ENCODE results near the gene FGFR1OP2.
"Not testable (repeated sequence)": the region's sequence is repeated elsewhere in the genome, so short reads cannot be mapped to it uniquely, and the experiment has no call there.

Gene FGFR1OP2

DNA sequence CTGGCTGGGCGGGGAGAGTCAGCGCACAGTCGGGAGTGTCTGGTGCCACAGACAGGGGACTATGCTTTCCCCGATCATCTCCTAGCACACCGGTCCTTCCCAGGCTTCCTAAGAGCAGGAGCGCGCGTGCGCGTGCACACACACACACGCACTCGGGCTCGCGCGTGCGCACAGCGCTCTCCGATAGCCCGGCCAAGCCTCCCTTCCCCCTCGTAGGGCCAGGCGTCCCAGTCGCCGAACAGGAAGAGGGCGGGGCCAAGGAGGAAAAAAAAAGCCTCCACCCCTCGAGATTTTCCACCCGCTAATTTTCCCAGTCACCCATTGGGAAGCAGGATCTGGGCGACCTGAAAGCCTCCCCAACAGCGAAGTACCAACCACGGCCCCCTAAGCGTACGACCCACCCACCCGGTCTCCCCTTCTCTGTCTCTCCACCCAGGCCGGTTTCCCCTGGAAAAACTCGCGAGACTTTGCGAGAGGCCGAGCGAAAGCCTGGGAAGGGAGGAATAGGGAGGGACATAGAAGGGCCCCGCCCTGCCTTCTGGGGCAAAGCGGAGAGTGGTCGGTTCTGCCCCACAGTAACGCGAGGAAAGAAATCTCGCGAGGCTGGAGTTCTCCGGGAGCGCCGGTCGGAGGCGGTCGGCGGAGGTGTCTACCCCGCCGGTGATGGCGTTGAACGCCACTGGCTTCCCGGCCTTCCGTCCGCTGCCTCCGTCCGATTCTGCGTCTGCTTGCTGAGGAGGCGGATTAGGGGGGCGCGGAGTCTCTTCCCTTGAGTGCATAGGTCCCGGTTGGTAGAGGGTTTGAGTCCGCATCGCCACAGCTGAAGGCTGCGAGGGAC, at the start of gene FGFR1OP2, which contains the start of gene INTS13:
TSS of gene FGFR1OP2 (plus strand) at position 608 of the 838 bp plus-strand sequence. CDS start 15,689 bp downstream, outside the sequence.
TSS of gene INTS13 (minus strand) at position 119 of the 838 bp plus-strand sequence. CDS start 1,178 bp downstream, outside the sequence.
- in situ Hi-C loops (cut with MboI; ENCODE audit: low sequenced_read_pairs): no loop called here

DNA sequence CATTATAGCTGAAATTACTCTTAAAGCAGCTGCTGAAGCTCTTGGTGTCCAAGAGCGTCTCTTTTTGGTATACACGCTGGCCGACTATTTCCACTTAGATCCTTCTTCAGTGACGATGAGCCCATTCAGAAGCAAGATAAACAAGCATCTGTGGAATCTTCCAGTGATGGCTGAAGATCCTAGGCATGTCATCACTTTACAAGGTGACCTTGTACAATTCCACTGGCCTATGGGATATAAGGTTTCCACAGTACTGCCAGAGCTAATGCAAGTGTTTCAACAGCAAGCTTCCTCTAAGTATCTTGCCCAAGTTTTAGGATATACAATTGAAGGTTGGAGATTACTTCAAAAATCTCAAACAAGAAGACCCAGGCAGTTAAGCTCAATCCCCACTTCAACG, 47.5 kb upstream of the FGFR1OP2 start:
- in situ Hi-C loops (cut with MboI; ENCODE audit: low sequenced_read_pairs): no loop called here

DNA sequence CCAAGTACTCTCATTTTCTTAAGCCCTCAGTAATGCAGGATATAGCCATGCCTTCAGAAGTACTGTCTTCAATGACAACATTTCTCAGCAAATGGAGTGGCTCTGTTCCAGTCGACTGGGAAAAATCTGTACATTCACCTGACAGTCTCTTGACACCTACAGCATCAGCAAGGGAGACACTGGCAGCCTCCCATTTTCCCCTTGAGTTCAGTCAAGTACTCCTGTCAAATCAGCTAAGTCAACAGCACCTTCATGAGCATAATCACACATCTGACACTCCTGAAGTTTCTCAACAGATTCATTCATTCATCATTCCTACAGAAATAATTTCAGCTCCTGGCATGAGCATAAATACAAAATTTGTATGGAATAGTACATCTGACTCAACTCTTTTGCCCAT, 46.6 kb upstream of the FGFR1OP2 start:
- in situ Hi-C loops (cut with MboI; ENCODE audit: low sequenced_read_pairs): no loop called here

DNA sequence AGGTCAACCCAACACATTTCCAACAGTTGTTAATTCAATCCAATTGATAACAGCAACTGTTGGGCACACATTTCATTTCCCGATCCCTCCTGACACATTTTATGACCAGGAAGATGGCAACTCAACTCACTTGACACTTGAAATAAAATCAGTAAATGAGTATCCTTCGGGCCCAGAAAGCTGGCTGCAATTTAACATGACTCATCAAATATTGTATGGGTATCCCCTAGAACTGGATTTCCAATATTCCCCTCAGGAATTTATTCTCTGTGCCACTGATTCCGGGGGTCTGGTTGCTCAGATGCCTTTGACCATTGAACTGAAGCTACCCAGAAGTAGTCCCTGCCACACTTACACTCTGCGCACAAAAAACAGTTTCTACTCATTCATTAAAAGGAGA, 42.6 kb upstream of the FGFR1OP2 start:
- in situ Hi-C loops (cut with MboI; ENCODE audit: low sequenced_read_pairs): no loop called here

DNA sequence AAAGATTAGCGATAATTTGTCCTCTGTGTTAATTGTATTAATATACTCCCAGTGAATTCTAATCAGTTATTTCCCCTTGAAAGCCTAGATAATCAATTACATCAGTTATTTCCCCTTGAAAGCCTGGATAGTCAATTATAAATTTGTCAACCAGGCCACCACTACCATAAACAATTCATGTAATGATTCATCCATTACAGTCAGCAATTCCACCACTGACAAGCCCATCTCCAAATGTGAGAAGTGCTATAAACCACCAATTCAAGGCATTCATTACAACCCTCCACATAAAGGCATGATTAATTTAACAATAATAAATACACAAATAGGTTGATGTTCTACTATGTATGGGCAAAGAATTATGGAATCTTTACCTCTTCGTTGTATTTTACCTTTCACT, 41.4 kb upstream of the FGFR1OP2 start:
- in situ Hi-C loops (cut with MboI; ENCODE audit: low sequenced_read_pairs): no loop called here

DNA sequence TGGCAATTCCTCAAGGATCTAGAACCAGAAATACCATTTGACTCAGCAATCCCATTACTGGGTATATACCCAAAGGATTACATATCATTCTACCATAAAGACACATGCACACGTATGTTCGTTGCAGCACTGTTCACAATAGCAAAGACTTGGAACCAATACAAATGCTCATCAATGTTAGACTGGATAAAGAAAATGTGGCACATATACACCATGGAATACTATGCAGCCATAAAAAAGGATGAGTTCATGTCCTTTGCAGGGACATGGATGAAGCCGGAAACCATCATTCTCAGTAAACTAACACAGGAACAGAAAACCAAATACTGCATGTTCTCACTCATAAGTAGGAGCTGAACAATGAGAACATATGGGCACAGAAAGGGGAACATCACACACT, 34.9 kb upstream of the FGFR1OP2 start:
- in situ Hi-C loops (cut with MboI; ENCODE audit: low sequenced_read_pairs): not testable (repeated sequence)

DNA sequence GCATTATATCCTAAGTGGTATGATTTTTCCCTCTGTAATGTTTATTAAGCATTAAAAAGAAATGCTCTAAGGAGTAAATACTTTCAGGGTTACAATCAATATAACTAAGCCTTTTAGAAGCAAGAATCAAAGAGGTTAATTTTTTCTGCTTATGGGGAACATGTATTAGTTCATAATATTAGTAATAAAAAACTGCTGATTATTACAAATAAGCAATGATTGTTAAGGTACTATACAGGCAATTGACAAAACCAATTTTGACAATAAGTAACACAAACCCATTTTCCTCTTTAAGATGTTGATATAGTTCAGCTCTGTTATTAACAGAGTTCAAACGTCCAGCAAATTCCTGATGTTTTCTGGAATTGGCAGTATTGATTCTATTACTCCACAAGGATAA, 32.2 kb upstream of the FGFR1OP2 start:
- in situ Hi-C loops (cut with MboI; ENCODE audit: low sequenced_read_pairs): no loop called here

DNA sequence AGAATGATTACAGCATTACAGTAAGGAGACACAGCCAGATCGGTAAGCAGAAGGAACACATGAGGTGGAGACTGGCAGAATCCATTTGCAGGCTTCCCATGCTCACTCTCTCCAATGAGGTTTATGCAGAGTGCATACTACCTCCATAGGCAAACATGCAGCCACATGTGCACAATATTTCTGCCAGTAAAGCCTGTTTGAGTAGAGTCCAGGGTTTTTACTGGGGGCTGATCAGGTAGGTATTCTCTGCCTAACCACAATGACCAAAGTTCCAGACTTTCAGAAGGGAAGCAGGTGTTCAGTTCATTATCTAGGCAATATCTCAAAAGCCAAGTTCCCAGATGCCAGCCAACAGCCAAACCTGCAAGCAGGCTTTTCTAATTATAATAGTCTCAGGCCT, 31.6 kb upstream of the FGFR1OP2 start:
- in situ Hi-C loops (cut with MboI; ENCODE audit: low sequenced_read_pairs): no loop called here

DNA sequence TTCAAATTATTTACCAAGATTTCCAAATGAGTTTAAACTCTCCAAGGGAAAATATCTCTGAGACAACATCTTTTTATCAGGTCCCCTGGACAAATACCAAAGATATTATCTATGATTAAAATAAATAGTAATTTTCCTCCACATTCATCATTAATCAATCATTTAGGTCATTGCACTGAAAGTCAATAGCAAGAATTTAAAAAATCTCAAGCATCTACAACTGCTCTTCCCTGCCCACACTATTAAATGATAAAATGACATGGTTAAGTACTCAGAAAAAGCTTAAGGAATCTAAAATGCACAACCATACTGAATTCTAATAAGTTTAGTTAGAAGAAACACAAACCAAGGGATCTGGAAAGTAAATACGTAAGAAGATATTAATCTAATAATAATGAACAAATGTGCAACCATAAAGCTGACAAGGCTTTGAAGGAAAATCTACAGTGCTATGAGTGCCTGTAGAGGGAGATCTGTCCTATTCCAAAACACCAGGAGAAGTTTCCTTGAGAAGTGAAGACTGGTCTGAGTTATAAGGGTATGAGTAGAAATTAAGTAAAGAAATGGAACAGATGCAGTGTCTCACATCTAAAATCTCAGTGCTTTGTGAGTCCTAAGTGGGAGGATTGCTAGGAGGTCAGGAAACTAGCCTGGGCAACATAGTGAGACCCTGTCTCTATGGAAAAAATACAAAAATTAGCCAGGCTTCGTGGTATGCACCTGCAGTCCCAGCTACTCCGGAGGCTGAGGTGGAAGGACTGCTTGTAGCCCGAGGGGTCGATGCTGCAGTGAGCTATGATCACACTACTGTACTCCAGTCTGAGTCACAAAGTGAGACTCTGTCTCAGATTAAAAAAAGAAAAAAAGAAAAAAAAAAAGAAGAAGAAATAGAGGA, 19.7 kb upstream of the FGFR1OP2 start:
- in situ Hi-C loops (cut with MboI; ENCODE audit: low sequenced_read_pairs): no loop called here

DNA sequence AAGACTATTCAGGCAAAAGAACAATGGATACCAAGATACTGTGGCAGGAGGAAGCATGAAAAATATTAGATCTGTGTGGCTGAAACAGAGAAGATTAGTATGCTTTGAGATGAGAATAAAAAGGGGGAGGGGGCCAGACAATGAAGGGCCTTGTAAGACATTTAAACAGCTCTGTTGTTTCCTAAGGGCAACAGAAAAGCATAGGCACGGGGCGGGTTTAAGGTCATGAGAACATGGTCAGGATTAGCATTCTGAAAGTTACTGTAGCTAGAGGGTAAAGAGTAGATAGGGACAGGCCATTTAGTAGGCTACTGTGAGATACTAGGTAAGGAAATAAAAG, 19.1 kb upstream of the FGFR1OP2 start:
- in situ Hi-C loops (cut with MboI; ENCODE audit: low sequenced_read_pairs): no loop called here

DNA sequence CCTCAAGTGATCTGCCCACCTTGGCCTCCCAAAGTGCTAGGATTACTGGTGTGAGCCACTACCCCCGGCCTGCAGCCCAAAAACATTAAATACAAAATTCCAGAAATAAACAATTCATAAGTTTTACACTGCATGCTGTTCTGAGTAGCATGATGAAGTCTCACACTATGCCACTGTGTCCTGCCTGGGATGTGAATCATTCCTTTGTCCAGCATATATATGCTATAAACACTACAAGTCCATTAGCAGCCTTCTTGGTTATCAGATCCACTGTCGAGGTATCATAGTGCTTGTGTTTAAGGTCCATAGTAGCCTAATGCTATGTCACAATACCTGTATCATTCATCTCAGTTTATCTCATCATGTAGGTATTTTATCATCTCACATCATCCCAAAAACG, 16.4 kb upstream of the FGFR1OP2 start:
- in situ Hi-C loops (cut with MboI; ENCODE audit: low sequenced_read_pairs): no loop called here

DNA sequence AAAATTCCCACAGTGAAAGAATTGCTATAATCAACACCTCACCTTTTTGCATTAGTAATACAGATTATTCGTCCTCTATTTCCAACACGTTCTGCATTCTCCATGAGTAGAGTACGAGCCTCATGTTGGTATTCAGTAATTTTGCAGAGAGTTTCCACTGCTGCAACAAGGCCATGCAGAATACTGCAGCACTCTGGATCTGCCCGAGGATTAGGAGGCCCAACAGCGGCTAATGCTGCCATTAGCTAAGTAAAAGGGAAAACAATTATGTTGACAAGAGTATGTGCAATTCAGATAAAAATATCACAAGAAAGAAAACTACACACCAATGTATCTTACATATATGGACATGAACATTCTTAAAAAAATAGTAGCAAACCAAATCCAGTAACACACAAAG, 9.6 kb upstream of the FGFR1OP2 start:
- in situ Hi-C loops (cut with MboI; ENCODE audit: low sequenced_read_pairs): no loop called here

DNA sequence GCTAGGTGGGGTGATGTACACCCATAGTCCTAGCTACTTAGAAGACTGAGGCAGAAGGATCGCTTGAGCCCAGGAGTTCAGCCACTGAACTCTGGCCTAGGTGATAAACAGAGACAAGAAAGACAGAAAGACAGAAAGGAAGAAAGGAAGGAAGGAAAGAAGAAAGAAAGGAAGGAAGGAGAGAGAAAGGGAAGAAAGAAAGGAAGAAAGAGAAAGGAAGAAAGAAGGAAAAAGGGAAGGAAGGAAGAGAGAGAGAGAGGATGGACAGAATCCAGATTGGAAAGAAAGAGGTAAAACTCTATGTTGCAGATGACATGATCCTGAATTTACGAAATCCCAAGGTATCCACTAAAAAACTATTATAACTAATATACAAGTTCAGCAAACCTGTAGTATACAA, 8.7 kb upstream of the FGFR1OP2 start:
- in situ Hi-C loops (cut with MboI; ENCODE audit: low sequenced_read_pairs): no loop called here

DNA sequence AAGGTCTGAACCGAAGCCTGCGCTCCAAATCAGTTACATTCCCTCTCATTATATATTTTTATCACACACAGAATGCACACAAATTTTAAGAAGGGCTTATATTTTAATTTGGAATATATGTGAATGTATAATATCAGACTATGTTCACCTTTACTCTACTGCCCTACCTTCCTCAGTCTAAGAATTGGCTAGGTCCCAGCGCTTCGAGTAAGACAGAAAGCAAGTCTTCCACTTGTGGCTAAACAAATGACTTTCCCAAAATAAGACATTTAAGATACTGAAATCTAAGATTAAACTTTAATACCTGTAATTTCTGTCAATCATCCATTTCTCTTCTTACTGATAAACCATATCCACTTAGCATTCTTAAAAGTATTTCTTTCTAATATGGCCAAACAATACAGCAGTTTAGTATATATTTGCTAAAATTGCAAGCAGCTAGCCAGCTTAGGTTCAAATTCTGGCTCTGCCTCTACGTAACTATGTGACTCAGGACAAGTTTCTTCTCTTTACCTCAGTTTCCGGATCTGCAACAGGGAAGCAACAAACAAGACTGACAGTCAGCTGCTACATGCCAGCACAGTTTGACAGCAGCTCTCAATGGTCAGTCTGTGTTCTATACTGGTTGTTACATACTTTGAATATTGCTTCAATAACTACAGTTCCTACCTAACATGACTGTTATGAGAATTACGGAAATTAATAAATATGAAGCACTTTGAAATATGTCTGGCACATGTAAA, 2.5 kb upstream of the FGFR1OP2 start:
- in situ Hi-C loops (cut with MboI; ENCODE audit: low sequenced_read_pairs): no loop called here

DNA sequence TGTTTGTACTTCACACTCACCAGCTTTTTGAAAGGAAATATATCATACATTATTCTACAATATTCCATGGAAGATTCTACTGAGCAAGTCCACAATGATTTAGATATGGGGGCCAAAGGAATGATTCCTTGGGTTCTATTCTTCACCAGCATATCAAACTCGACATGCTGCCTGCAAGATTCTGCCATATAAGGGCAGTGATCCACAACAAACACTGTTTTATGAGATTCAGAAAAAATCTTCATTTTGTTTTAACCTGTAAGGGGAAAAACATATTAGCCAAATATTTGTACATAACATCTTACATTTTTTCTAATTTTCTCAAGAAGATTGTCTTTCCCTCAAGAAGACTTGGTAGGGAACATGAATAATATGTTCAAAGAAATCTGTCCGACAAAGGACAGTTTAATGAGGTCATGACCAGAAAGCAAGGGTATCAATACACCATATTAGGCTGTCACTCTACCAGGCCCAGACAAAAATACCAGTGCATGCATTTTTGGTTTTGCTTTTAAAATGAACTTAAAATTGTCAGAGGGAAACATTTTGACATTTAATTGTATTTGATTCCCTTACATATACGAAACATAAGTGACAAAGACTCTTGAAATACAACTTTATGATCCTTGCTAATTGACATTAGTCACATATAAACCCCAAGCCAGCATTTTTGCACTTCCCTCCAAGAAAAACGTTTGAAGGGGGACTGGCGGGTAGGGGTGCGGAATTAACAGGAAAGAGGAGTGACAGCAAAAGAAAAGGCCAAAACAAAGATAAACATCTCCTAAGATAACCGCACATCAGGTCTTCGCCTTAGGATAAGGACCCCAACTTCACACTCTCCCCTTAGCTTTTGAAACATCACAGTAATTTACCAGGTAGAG, 1.5 kb upstream of the FGFR1OP2 start:
- in situ Hi-C loops (cut with MboI; ENCODE audit: low sequenced_read_pairs): no loop called here

DNA sequence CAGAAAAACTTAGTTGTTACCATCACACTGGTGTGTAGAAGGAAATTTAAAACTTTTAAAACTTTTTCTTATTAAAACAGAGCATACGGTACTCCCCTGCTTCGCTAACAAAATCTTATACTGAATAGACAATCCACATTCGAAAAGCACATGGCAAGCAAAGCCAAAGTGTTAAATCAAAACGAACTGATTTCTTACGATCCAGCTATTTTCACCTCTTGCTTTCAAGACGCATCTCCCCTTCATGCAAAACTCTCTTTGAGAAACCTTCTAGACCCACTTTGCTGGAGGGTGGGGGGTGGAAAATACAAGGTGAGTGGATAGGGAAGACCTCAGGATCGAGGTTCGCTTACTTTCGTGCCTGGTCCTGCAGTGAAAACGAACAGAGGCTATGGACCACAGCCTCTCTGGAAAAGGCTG, 817 bp upstream of the FGFR1OP2 start:
- in situ Hi-C loops (cut with MboI; ENCODE audit: low sequenced_read_pairs): no loop called here

DNA sequence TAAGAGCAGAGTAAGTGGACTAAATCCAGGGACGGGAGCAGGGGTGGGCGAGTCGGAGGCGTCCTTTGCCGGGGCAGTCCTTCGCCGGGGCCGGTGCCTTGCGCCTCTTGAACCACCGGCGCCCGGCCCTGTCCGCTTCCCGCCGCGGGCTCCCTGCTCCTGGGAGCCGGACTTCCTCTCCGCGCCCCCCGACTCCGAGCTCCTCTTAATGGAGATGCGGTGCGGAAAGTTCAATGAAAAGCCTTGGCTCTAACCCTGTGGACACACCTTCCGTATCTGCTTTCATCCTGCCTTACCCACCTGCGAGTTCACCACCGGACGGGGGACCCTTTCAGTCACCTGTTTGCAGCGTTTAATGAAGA, 412 bp downstream of the FGFR1OP2 start:
- in situ Hi-C loops (cut with MboI; ENCODE audit: low sequenced_read_pairs): no loop called here

DNA sequence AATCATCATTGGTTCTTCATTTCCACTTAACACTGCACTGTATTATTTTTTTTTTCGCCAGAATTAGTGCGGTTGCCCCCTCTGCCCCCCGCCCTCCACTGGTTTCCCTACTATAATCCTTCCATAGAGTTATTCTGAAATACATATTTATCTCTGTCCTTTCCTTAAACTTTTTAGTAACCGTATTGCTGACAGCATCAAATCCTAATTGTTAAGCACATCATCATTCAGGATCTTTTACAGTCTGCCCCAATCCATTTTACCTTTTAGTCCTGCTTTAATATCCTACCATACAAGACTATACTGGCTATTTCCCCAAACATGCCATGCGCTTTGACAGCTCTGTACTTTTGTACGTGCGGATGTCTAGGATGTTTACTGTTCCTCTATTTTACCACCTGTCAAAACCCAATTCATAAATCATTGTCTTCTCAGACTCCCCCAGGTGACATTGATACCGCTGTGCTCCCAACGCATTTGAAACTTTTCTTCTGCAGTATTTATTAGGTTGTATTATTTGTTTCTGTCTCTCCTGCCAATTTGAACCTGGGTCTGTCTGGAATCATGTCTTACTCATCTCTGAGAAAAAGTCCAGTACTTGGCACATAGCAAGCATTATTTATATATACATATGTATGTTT, 1.0 kb downstream of the FGFR1OP2 start:
- in situ Hi-C loops (cut with MboI; ENCODE audit: low sequenced_read_pairs): no loop called here

DNA sequence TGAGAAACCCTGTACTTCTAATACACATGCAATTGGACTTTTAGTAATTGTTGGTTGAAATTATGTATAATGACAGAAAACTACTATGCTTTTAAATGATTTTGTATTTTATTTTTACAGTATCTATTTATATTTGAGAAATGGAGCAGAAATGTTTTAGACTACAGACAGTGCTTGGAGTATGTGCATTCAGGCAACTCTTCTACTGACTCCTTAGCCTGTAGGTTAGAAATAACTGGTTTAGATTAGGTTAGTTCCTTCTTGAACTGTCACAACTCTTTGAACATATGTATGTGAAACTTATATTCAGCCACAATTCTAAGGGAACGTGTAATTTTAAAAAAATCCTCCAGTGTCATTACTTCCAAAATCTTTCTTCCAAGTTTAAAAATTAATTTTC, 1.7 kb downstream of the FGFR1OP2 start:
- in situ Hi-C loops (cut with MboI; ENCODE audit: low sequenced_read_pairs): no loop called here
